Pulmonary artery endothelial cell (primary cell): ENCODE measurements around the gene IFITM5. TPM values are rescaled to one million over a fixed set of nuclear protein-coding genes. Genes with fewer than 3 reads are reported as not detected.
A peak's percentile ranks its signal among the peaks of the same experiment; 100 is the strongest.
"Not testable (repeated sequence)": the region's sequence is repeated elsewhere in the genome, so short reads cannot be mapped to it uniquely, and the experiment has no call there.

Experiments
- DNase-seq: peaks from one replicate; pipeline ENCODE4 v3.0.0-alpha.2; 2011; ENCODE audit warnings: low read depth, low spot score
- total RNA-seq: library from RNA; depleted of rRNA; stranded (reverse); fragments of >200 nt; gene quantifications from 2 replicates; pipeline ENCODE4 v1.2.3, GENCODE V29; 2014

The IFITM5 gene
- total RNA-seq, 1 donor from 2014 or later = not detected

GRCh38 chr11:312092-312816 lies 12.9 kb upstream of the IFITM5 start:
- DNase-seq = no peak

GRCh38 chr11:311013-311748 lies 11.9 kb upstream of the IFITM5 start:
- not testable (repeated sequence) for DNase-seq

- not testable (repeated sequence) for DNase-seq
These were observed 10.8 kb upstream of the IFITM5 start for GRCh38 chr11:309979-310572.

GRCh38 chr11:308740-309665 lies 9.7 kb upstream of the IFITM5 start:
- not testable (repeated sequence) for DNase-seq

- DNase-seq = not testable (repeated sequence)
These were observed 8.7 kb upstream of the IFITM5 start, which contains the start of gene IFITM2 for GRCh38 chr11:307766-308708. TSS of gene IFITM2 (plus strand) at chr11:307816. CDS start at chr11:308193, 377 bp downstream.

- no peak for DNase-seq
These were observed 7.5 kb upstream of the IFITM5 start for GRCh38 chr11:306645-307371.

GRCh38 chr11:305844-306211 lies 6.5 kb upstream of the IFITM5 start:
- DNase-seq = no peak

GRCh38 chr11:304915-305843 lies 5.9 kb upstream of the IFITM5 start:
- peak; percentile 43 for DNase-seq

- DNase-seq = no peak
These were observed 4.8 kb upstream of the IFITM5 start for GRCh38 chr11:304061-304506.

GRCh38 chr11:303363-303762 lies 4.0 kb upstream of the IFITM5 start:
- DNase-seq = no peak

- no peak for DNase-seq
These were observed 817 bp upstream of the IFITM5 start for GRCh38 chr11:299951-300735.

GRCh38 chr11:298406-299065 lies 790 bp downstream of the IFITM5 start:
- DNase-seq = no peak

GRCh38 chr11:297586-298405 lies 1.5 kb downstream of the IFITM5 start:
- no peak for DNase-seq

GRCh38 chr11:297051-297585 lies 2.2 kb downstream of the IFITM5 start:
- no peak for DNase-seq

- no peak for DNase-seq
These were observed 2.9 kb downstream of the IFITM5 start for GRCh38 chr11:296171-297050.
